CD8-positive, alpha-beta memory T cell (primary cell): ENCODE measurements around the gene BHLHA9. TPM values are rescaled to one million over a fixed set of nuclear protein-coding genes. Genes with fewer than 3 reads are reported as not detected.

ENCODE experiments used
- polyA plus RNA-seq: library from polyadenylated mRNA; unstranded; fragments of 300-500 nt; fragmentation: Illumina TruSeq; gene quantifications from one replicate; pipeline ENCODE4 v1.2.3, GENCODE V29; 2021
- total RNA-seq, 2 experiments: library from RNA; stranded (reverse); gene quantifications; one replicate each; pipeline ENCODE4 v1.2.3, GENCODE V29; 2021

BHLHA9 gene
- total and polyA plus RNA-seq, 3 experiments from 2014 or later: not detected

Other genes starting within 250 kb of the BHLHA9 start
- 10 to 100 TPM; 60.4 to 60.8 TPM for gene ABR, start 90.5 kb upstream of the BHLHA9 start, total RNA-seq
- 26.9 TPM for gene ABR, start 90.5 kb upstream of the BHLHA9 start, polyA plus RNA-seq
- not detected for gene TRARG1, start 9.2 kb downstream of the BHLHA9 start, total RNA-seq
- gene TRARG1, start 9.2 kb downstream of the BHLHA9 start, polyA plus RNA-seq: not detected
- gene YWHAE, start 129.8 kb downstream of the BHLHA9 start, total RNA-seq: 100 to 1,000 TPM; 579 to 596 TPM
- 44.0 TPM for gene YWHAE, start 129.8 kb downstream of the BHLHA9 start, polyA plus RNA-seq
- gene CRK, start 185.8 kb downstream of the BHLHA9 start, total RNA-seq: 10 to 100 TPM; 25.3 to 28.8 TPM
- 24.6 TPM for gene CRK, start 185.8 kb downstream of the BHLHA9 start, polyA plus RNA-seq
- gene MYO1C, start 222.2 kb downstream of the BHLHA9 start, total RNA-seq: 10 to 100 TPM; 36.6 to 36.9 TPM
- gene MYO1C, start 222.2 kb downstream of the BHLHA9 start, polyA plus RNA-seq: 5.7 TPM
- 10 to 100 TPM; 29.5 to 31.9 TPM for gene INPP5K, start 246.2 kb downstream of the BHLHA9 start, total RNA-seq
- gene INPP5K, start 246.2 kb downstream of the BHLHA9 start, polyA plus RNA-seq: 80.2 TPM